Right lobe of liver (tissue), 6 donors: ENCODE results near the gene H2BW1. TPM values are rescaled to one million over a fixed set of nuclear protein-coding genes. Genes with fewer than 3 reads are reported as not detected.
"Not testable (repeated sequence)": the region's sequence is repeated elsewhere in the genome, so short reads cannot be mapped to it uniquely, and the experiment has no call there.

ENCODE experiments used
- ATAC-seq, 4 donors: fragments of 200-7000 bp; cut with Tn5 transposase; one replicate each; pipeline ENCODE4 v1.9.1; 2020; ENCODE audit warnings: mild to moderate bottlenecking in 4 of 4, moderate library complexity in 4 of 4
- DNase-seq, 3 donors: peaks; one replicate each; pipeline ENCODE4 v3.0.0-alpha.2; 2020
- H3K27ac ChIP-seq, 3 donors: fragments of 200-600 bp; one replicate each; pipeline ENCODE4 v1.8.0; 2022
- H3K27me3 ChIP-seq, 2 donors: fragments of 200-600 bp; one replicate each; pipeline ENCODE4 v1.8.0; 2022
- H3K36me3 ChIP-seq, 4 donors: fragments of 200-600 bp; sonication (generic) in 1 of 4; one replicate each; pipeline versions ENCODE4 v1.5.1 to v1.8.0; 2017 to 2022; ENCODE audit warnings: control low read depth in 1 of 4
- H3K4me1 ChIP-seq, 4 donors: fragments of 200-600 bp; sonication (generic) in 1 of 4; one replicate each; pipeline versions ENCODE4 v1.5.1 to v1.8.0; 2017 to 2022; ENCODE audit warnings: control low read depth in 1 of 4
- H3K4me3 ChIP-seq, 3 donors: fragments of 200-600 bp; one replicate each; pipeline ENCODE4 v1.8.0; 2022
- H3K9me3 ChIP-seq, 4 donors: fragments of 200-600 bp; sonication (generic) in 1 of 4; one replicate each; pipeline versions ENCODE4 v1.5.1 to v1.8.0; 2017 to 2022; ENCODE audit warnings: control low read depth in 1 of 4
- CTCF ChIP-seq, 4 donors: fragments of 200-600 bp in 3 of 4; fragments of 450-650 bp in 1 of 4; IDR thresholded peaks; one replicate each; pipeline versions ENCODE4 v1.5.1 to v1.8.0; 2016 to 2022; ENCODE audit warnings: antibody characterized with exemption in 4 of 4, mild to moderate bottlenecking in 2 of 4
- POLR2A ChIP-seq: fragments of 450-650 bp; IDR thresholded peaks from one replicate; pipeline ENCODE4 v1.6.1; 2017; ENCODE audit warnings: antibody characterized with exemption, mild to moderate bottlenecking
- WGBS: methylation state at CpG from one replicate; pipeline ENCODE4 v1.1.6; 2018; ENCODE audit warnings: low coverage, low lambda C conversion rate; ENCODE audit not compliant: insufficient coverage; ENCODE audit errors: missing lambda C conversion rate; 5-methylcytosine and 5-hydroxymethylcytosine counted together
- intact Hi-C, 2 donors: fragments of 100-400 bp; cut with DNase I; formaldehyde crosslinking; loops; one replicate each; pipeline versions ENCODE4 v1.11.2 to v1.14.1; 2022
- total RNA-seq, 6 experiments: library from RNA; depleted of rRNA in 2 of 6; stranded (reverse); fragments of >200 nt in 2 of 6; fragmentation: NEBNext Ultra II Directional in 3 of 6; extraction: Animal tissue kit (Norgen Biotek cat#: 25700) in 3 of 6; gene quantifications; one replicate each; pipeline versions ENCODE4 v1.1.0 to v1.2.4, GENCODE V29; 2016 to 2023
- donor health status: DM: no; HTN: yes; CAD: no.
- donor health status: DM: no; HTN: no; CAD: no.
- donor health status: DM: no; HTN: no; CAD: no.
- donor health status: DM: no; HTN: yes; CAD: no.
- donor health status: DM: no; HTN: yes; CAD: no.

H2BW1 gene
- total RNA-seq, 6 experiments from 2014 or later, result not detected

- WGBS, result 30% methylated on average over 5 of the region's 5 CpGs
- DNase-seq, result no peak
- intact Hi-C loops, result no loop called here
Measured at GRCh38 chrX:103999234-103999633, 14.3 kb downstream of the H2BW1 start.

GRCh38 chrX:103983508-103983907, 30.0 kb downstream of the H2BW1 start:
- intact Hi-C loops, ATAC-seq, DNase-seq, H3K4me3 ChIP-seq, H3K27me3 ChIP-seq, H3K27ac ChIP-seq, H3K9me3 ChIP-seq, H3K36me3 ChIP-seq, H3K4me1 ChIP-seq: not testable (repeated sequence)
- WGBS, result no CpG with 5 or more reads among the region's 13 CpGs

More at GRCh38 chrX:103999234-103999633, 14.3 kb downstream of the H2BW1 start:
- Histone ChIP-seq H3K4me1 (no peaks in the 10 kb centered on the region), H3K4me3 (no peak overlapping the region), H3K9me3 (no peaks in the 10 kb centered on the region), H3K27me3 (no peaks in the 10 kb centered on the region), H3K27ac (no peak overlapping the region), H3K36me3 (no peaks in the 10 kb centered on the region)
- ATAC-seq, result no peak
- no peak for TF ChIP-seq POLR2A
- no peak for TF ChIP-seq CTCF (IDR thresholded peaks at IDR 0.05)

- DNase-seq, intact Hi-C loops, H3K9me3 ChIP-seq, H3K36me3 ChIP-seq, H3K27ac ChIP-seq, H3K27me3 ChIP-seq, H3K4me3 ChIP-seq, H3K4me1 ChIP-seq: not testable (repeated sequence)
- peak; percentile 50 to 69 (median 60) for ATAC-seq
- no CpG with 5 or more reads among the region's 55 CpGs for WGBS
Measured at GRCh38 chrX:103962411-103963278, 50.9 kb downstream of the H2BW1 start, which contains the start of gene TMSB15B. TSS of gene TMSB15B (plus strand) at chrX:103962627.

Other genes starting within 250 kb of the H2BW1 start
- under 1 TPM in 4 of 6 experiments, not detected in 2; 0.24 to 0.75 (median 0.61) TPM for gene PLP1, start 236.9 kb downstream of the H2BW1 start, total RNA-seq
- gene RAB9B, start 181.5 kb downstream of the H2BW1 start, total RNA-seq, result under 1 TPM in 5 of 6 experiments, not detected in 1; 0.05 to 0.25 (median 0.12) TPM
- under 1 TPM in 2 of 6 experiments, not detected in 4; 0.24 to 0.42 TPM for gene TMSB15B, start 51.1 kb downstream of the H2BW1 start, total RNA-seq
- gene H2BW2, start 26.2 kb upstream of the H2BW1 start, total RNA-seq, result not detected
- under 1 TPM in 1 of 6 experiments, not detected in 5; 0.37 TPM for gene TMSB15C, start 62.5 kb upstream of the H2BW1 start, total RNA-seq
- under 1 TPM in 2 of 6 experiments, not detected in 4; 0.12 to 0.27 TPM for gene ZCCHC18, start 98.8 kb upstream of the H2BW1 start, total RNA-seq
- 1 to 10 TPM; 2.2 to 4.1 (median 3.2) TPM for gene SLC25A53, start 143.3 kb upstream of the H2BW1 start, total RNA-seq
- 10 to 100 TPM in 1 of 6 experiments, 1 to 10 TPM in 5; 6.3 to 11.3 (median 7.7) TPM for gene FAM199X, start 152.7 kb upstream of the H2BW1 start, total RNA-seq
- gene ESX1, start 241.2 kb upstream of the H2BW1 start, total RNA-seq, result not detected